GM13977 (cell line): ENCODE results near the gene GBP6.
"Not testable (repeated sequence)": the region's sequence is repeated elsewhere in the genome, so short reads cannot be mapped to it uniquely, and the experiment has no call there.

ENCODE experiments used
- DNase-seq: peaks from one replicate; pipeline ENCODE4 v3.0.0; 2012; ENCODE audit warnings: low spot score
- CTCF ChIP-seq: IDR thresholded peaks from 2 replicates; pipeline ENCODE4 v1.5.1; 2012; ENCODE audit warnings: mild to moderate bottlenecking, control low read depth; ENCODE audit not compliant: insufficient read depth; ENCODE audit errors: extremely low read depth, missing control alignments
- in situ Hi-C: fragments of 300-500 bp; cut with MboI; formaldehyde crosslinking; loops from one replicate; pipeline ENCODE4 v1.12.0; 2022; ENCODE audit warnings: low sequenced_read_pairs, low pct_unique_long_range_greater_than_20kb, mixed read lengths, inconsistent platforms; ENCODE audit not compliant: unreplicated experiment

The GBP6 gene

GRCh38 chr1:89339039-89339438 is 24.8 kb upstream of the GBP6 start:
- in situ Hi-C loops = no loop called here
- TF ChIP-seq CTCF = no peak

GRCh38 chr1:89345479-89345878 is 18.4 kb upstream of the GBP6 start:
- DNase-seq, in situ Hi-C loops: not testable (repeated sequence)

More at GRCh38 chr1:89339039-89339438, 24.8 kb upstream of the GBP6 start:
- no peak for DNase-seq

- no peak for DNase-seq
- in situ Hi-C loops = no loop called here
- TF ChIP-seq CTCF = no peak
Measured at GRCh38 chr1:89347296-89347695, 16.6 kb upstream of the GBP6 start.

- DNase-seq = no peak
- in situ Hi-C loops = no loop called here
Measured at GRCh38 chr1:89350298-89350697, 13.6 kb upstream of the GBP6 start.

GRCh38 chr1:89351597-89352311 is 12.1 kb upstream of the GBP6 start:
- DNase-seq = no peak
- in situ Hi-C loops = no loop called here
- TF ChIP-seq CTCF = no peak

More at GRCh38 chr1:89350298-89350697, 13.6 kb upstream of the GBP6 start:
- no peak for TF ChIP-seq CTCF

- TF ChIP-seq CTCF = no peak
- DNase-seq = no peak
- in situ Hi-C loops = no loop called here
Measured at GRCh38 chr1:89352421-89352820, 11.4 kb upstream of the GBP6 start.

GRCh38 chr1:89354205-89354604 is 9.7 kb upstream of the GBP6 start:
- no peak for TF ChIP-seq CTCF
- in situ Hi-C loops = no loop called here
- no peak for DNase-seq
